Measurements from ENCODE around the gene PPL.
"Not testable (repeated sequence)": the region's sequence is repeated elsewhere in the genome, so short reads cannot be mapped to it uniquely, and the experiment has no call there.

The PPL gene

DNA sequence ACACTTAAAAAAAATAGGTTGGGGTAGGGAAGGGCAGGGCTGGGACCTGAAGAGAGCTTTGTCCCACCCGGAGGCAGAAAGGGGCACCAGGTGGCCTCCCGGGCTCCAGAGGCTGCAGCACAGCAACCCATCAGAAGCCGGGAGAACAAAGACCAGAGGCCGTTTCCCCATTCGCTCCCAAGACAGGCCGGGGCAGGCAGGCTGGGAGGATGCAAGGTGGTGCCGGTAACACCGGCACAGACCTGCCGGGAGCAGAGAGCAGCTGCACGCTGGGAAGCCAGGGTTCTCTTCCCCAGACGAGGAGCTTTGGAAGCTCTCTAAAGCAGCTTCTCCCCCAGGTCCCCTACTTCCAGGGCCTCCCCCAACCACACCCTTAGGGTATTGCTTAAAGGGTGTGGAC, 5.6 kb downstream of the PPL start:
- no peak for DNase-seq

DNA sequence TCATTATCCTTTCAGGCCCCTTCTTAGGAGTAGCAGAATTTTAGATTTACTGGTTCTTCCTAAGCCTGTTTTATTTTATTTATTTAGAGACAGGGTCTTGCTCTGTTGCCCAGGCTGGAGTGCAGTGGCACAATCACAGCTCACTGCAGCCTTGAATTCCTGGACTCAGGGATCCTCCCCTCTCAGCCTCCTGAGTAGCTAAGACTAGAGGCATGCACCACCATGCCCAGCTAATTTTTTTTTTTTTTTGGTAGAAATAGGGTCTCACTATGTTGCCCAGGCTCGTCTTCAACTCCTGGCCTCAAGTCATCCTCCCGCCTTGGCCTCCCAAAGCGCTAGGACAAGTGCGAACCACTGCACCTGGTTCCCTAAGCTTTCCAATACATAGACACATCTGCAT, 7.3 kb downstream of the PPL start:
- not testable (repeated sequence) for DNase-seq

GRCh38 chr16:4928227-4928626, 8.7 kb downstream of the PPL start:
- no peak for DNase-seq

DNA sequence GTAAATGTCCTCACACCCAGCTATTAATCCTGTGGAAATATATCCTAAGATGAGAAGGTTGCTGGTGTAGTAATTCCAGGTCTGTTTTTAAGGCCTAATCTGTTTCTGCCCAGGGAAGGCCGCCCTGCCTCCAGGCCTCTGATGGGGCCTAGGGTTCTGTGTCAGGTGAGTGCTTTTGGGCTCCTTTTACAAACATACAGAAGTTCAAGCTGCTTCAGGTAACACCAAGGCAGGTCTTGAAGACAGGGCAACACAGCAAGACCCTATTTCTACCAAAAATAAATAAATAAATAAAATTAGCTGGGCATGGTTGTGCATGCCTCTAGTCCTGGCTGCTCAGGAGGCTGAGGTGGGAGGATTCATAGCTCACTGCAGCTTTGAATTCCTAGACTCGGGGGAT, 9.3 kb downstream of the PPL start:
- DNase-seq: no peak

- DNase-seq: no peak
Measured at GRCh38 chr16:4926928-4927327, 10.0 kb downstream of the PPL start.

GRCh38 chr16:4925791-4926190, 11.2 kb downstream of the PPL start:
- DNase-seq: no peak

- no peak for DNase-seq
Measured at GRCh38 chr16:4925293-4925607, 11.7 kb downstream of the PPL start.

DNA sequence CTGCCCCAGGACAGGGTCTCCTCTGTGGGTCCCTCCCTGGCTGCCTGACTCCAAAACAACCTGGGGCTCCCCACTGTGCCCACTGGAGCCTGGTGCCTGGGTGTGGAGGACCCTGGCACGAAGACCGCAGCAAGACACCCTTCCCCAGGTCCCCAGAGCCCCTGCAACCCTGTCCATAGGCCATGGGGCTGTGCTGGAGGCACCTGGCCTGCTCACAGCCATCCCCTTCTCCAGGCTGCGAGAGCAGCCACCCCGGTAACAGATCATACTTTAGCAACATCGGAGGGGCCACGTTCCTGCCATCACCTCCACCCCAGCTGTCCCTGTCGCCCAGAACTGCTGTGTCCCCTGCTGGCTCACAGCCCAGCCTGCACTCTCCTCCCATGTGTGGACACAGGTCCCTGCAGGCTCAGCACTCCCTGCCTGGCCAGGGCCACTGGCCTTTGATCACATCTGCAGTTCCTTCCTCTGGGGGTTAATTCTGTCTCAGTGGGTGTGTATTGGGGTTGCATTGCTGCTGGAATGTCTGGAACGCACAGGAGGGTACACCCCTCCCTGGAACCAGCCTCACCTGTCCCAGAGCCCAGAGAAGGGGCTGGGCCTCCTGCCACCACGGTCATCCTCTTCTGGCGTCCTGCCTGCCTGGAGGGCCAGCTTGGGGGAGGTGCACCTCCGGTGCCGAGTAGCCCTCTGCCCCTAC, 12.2 kb downstream of the PPL start:
- DNase-seq: no peak

DNA sequence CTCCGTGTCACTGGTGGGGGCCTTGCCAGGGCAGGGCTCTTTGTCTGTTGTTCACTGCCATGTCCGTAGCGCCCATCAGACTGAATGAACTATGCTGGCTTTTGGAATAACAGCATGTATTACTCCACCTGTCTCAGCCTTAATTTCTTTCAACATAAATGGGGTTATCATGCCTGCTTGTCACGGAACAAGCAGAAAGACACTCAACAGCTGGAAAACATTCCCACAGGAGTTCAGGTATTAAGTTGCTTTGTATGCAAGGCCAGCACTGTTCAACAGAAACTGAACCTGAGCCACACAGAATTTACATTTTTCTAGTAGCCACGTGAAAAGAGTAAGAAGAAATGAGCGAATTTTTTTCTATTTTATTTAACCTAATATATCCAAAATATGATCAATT, 13.1 kb downstream of the PPL start:
- DNase-seq: no peak

GRCh38 chr16:4922721-4923342, 14.1 kb downstream of the PPL start:
- DNase-seq: no peak

- no peak for DNase-seq
Measured at GRCh38 chr16:4920826-4921225, 16.1 kb downstream of the PPL start.

DNA sequence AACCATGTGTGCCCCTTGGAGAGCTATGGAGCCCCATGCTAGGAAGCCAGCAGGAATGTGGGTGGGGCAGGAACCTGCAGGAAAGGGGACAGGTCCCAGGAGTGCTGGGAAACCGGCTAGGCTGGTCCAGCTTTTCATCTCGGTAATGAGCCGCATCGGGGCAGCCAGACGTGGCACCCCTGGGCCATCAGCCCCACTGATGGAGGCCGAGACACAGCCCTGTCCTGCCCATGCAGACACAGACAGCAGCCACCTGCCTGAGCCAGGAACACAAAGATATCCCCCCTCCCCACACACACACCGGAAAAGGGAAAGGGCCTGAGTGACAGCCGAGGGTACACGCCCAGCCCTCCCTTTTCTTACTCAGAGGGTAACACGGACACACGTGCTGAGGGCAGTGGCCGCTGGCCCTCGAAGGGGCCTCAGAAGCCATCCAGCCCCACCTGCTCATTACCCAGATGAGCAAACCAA, 18.1 kb downstream of the PPL start:
- no peak for DNase-seq

GRCh38 chr16:4917117-4917516, 19.8 kb downstream of the PPL start:
- DNase-seq: no peak

DNA sequence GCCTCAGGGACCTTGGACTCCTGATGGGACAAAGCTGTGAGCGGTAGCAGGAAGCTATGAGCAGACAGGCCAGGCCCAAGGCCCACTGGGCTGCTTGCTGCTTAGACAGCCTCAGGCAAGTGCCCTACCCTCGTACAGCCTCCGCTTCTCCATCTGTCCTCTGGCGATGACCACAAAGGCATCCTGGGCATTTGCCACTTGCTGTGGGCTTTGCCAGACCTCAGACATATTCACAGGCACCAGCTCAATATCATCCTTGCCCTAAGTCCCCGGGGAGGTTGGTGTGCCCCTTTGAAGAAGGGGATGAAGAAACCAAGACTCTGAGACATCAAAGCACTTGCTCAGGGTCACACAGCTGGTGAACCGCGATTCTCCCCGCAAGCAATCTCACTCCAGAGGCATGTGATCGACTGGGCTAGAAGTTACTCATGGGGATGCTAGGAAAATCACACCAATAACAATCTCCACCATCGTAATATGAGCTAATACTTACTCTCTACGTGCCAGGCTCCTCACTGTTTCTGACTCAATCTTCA, 21.7 kb downstream of the PPL start:
- no peak for DNase-seq

- no peak for DNase-seq
Measured at GRCh38 chr16:4914528-4915225, 22.3 kb downstream of the PPL start.

- no peak for DNase-seq
Measured at GRCh38 chr16:4913774-4914525, 23.0 kb downstream of the PPL start.

- no peak for DNase-seq
Measured at GRCh38 chr16:4913130-4913773, 23.7 kb downstream of the PPL start.

- no peak for DNase-seq
Measured at GRCh38 chr16:4911970-4912386, 25.0 kb downstream of the PPL start.

DNA sequence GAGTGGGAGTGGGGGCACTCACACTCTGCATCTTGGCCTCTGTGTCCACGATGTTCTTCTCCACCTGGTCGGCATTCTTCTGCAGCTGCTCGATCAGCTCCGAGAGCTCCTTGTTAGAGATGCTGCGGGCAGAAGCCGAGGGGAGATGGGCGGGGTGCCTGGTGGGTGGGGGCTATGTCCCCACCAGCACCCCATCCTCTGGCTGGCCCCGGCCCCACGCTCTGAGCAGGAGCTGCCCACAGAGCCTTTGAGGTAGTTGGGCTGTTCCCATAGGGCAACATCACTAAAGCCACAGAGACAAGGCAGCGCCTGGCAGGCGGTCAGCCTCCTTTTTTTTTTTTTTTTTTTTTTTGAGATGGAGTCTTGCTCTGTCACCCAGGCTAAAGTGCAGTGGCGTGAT, 26.1 kb downstream of the PPL start:
- no peak for DNase-seq

GRCh38 chr16:4909825-4910224, 27.1 kb downstream of the PPL start:
- no peak for DNase-seq

DNA sequence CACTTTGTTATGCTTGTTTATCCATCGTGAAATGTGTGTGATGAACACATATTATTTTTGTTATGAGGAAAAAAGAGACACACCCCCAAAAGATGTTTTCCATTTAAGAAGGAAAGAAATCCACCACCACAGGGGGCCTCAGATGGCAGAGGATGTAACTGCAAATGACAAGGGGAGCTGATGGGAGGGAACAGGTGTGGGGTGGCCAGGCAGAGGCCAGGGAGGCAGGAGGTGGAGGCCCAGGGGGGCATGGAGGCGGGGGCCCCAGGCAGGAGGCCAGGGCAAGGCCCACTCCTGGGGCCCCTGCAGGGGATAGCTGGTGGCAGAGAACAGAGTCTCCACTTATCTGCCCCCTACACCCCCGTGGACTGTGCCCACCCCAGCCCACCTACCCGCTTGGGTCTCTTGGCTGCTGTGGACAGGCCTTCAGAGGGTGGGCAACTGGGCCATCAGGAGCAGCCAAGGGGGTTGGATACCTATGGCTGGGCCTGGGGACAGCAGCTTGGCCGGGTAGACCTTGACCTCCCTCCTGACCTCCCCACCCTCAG, 28.0 kb downstream of the PPL start:
- no peak for DNase-seq

DNA sequence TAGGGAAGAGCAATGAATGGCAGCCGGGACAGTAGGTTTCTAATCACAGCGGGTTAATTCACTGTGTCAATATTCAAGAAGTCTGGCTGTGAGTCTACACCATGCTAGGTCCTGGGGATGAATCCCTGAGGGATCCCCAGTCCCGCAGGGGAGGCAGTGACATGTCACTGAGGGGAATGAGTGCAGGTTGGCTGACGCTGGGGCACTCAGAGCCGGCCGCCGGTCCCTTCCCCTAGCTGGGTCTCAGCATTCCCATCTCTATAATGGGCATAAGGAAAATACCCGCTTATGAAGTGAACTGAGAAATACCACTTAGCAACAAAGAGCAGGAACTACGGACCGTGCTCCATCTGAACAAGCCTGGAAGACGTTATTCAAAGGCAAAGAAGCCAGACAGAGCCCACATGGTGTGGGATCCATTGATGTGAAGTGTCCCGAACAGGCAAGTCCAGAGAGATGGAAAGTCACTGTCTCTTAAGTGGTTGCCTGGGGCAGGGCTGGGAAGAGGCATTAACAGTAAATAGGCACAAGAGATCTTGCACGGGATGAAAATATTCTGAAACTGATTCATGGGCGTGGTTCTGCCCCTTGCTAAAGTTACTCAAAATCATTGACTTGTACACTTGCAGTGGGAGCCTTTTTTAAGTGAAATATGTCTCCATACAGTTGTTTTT, 31.9 kb downstream of the PPL start:
- DNase-seq: no peak
